DOHH2 (cell line): ENCODE data around the gene SCUBE2.

Experiments used
- CTCF ChIP-seq: fragments of 200-600 bp; sonication (generic); IDR thresholded peaks from one replicate; pipeline ENCODE4 v1.5.1; 2014; ENCODE audit warnings: antibody characterized with exemption, mild to moderate bottlenecking, low read depth, low read length; ENCODE audit not compliant: poor library complexity, severe bottlenecking
- EZH2phosphoT487 ChIP-seq: fragments of 200-600 bp; sonication (generic); IDR thresholded peaks from 2 replicates; pipeline ENCODE4 v1.6.1; 2017; ENCODE audit warnings: borderline replicate concordance, mild to moderate bottlenecking, antibody characterized with exemption, low read length, moderate library complexity, mixed read lengths

DNA sequence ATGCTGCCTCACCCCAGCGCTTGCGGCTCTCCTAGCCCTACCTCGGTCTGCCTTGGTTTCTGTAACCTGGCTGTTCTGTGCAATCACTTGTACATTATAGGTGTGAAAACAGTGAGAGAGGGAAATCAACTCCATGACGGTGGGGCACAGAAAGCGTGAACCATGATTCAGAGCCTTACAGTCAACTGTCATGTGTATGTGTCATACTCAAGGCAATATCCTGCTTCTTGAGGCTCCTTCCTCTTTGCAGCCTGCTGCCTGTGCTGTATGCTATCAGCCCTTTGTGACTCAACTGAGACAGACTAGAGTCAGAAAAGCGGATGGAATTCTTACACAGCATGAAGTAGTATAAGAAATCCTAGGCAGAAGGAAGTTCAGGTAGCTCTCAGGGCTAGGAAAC lies 89.7 kb downstream of the SCUBE2 start:
- no peak for TF ChIP-seq CTCF
- TF ChIP-seq EZH2phosphoT487 = no peak
